ENCODE data around the gene CAMK1D.

- TF ChIP-seq, protein P1, sequence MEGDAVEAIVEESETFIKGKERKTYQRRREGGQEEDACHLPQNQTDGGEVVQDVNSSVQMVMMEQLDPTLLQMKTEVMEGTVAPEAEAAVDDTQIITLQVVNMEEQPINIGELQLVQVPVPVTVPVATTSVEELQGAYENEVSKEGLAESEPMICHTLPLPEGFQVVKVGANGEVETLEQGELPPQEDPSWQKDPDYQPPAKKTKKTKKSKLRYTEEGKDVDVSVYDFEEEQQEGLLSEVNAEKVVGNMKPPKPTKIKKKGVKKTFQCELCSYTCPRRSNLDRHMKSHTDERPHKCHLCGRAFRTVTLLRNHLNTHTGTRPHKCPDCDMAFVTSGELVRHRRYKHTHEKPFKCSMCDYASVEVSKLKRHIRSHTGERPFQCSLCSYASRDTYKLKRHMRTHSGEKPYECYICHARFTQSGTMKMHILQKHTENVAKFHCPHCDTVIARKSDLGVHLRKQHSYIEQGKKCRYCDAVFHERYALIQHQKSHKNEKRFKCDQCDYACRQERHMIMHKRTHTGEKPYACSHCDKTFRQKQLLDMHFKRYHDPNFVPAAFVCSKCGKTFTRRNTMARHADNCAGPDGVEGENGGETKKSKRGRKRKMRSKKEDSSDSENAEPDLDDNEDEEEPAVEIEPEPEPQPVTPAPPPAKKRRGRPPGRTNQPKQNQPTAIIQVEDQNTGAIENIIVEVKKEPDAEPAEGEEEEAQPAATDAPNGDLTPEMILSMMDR (IDR thresholded peaks at IDR 0.05) = no peak
- no peak for TF ChIP-seq POLR2A (IDR thresholded peaks at IDR 0.05)
Observed at GRCh38 chr10:12825260-12825849, 476.0 kb downstream of the CAMK1D start.
